Type B pancreatic cell (in vitro differentiated cells): ENCODE data around the gene SLC9A9. TPM values are rescaled to one million over a fixed set of nuclear protein-coding genes. Genes with fewer than 3 reads are reported as not detected.

ENCODE experiments used
- DNase-seq: peaks from one replicate; pipeline ENCODE4 v3.0.0; 2021; ENCODE audit warnings: mixed read lengths; ENCODE audit not compliant: unreplicated experiment; ENCODE audit errors: extremely low spot score
- H3K27ac Mint-ChIP-seq: 2 replicates; pipeline ENCODE4 v1.8.0; 2021; ENCODE audit warnings: mild to moderate bottlenecking, mixed read lengths
- H3K27me3 Mint-ChIP-seq: 2 replicates; pipeline ENCODE4 v1.8.0; 2021; ENCODE audit warnings: mixed read lengths
- H3K36me3 Mint-ChIP-seq: 2 replicates; pipeline ENCODE4 v1.8.0; 2021; ENCODE audit warnings: mixed read lengths
- H3K4me1 Mint-ChIP-seq: one replicate; pipeline ENCODE4 v1.8.0; 2021; ENCODE audit warnings: mixed read lengths; ENCODE audit not compliant: unreplicated experiment
- H3K4me3 Mint-ChIP-seq: 2 replicates; pipeline ENCODE4 v1.8.0; 2021; ENCODE audit warnings: mild to moderate bottlenecking, mixed read lengths
- H3K9me3 Mint-ChIP-seq: 2 replicates; pipeline ENCODE4 v1.8.0; 2021; ENCODE audit warnings: mixed read lengths
- total RNA-seq: library from RNA; stranded (reverse); gene quantifications from 2 replicates; pipeline ENCODE4 v1.2.1, GENCODE V29; 2021; ENCODE audit warnings: low replicate concordance
- TF ChIP-seq, protein P1 (sequence below): fragments of 200-600 bp; sonication (generic); conservative IDR thresholded peaks from 2 replicates; pipeline ENCODE4 v1.5.0; 2021; ENCODE audit warnings: antibody characterized with exemption, mild to moderate bottlenecking

SLC9A9 gene
- total RNA-seq, 1 donor from 2014 or later = 2.7 TPM

DNA sequence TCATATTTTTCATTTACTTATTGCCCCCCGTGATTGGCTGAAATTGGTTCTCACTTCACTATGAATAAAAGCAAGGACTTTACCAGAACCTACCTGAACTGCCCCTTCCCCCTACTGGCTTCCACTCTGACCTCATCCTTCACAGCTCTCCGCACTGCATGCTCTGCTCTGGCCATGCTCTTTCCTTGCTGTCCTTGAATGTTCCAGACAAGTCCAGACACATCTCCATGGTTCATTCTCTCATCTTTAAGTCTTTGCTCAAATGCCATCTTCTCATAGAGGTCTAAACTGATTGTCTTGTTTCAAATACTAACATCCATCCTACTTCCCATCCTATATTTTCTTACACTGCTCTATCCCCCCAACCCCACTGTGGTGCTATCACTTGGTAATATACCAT is 599.3 kb downstream of the SLC9A9 start:
- DNase-seq = no peak
- Mint-ChIP-seq H3K27me3 (no peaks in the 10 kb centered on the region), H3K27ac (no peak overlapping the region), H3K36me3 (no peaks in the 10 kb centered on the region), H3K4me3 (no peak overlapping the region), H3K4me1 (peaks cover 15% of the 10 kb centered on the region), H3K9me3 (peaks cover 5% of the 10 kb centered on the region)
- TF ChIP-seq, protein P1, sequence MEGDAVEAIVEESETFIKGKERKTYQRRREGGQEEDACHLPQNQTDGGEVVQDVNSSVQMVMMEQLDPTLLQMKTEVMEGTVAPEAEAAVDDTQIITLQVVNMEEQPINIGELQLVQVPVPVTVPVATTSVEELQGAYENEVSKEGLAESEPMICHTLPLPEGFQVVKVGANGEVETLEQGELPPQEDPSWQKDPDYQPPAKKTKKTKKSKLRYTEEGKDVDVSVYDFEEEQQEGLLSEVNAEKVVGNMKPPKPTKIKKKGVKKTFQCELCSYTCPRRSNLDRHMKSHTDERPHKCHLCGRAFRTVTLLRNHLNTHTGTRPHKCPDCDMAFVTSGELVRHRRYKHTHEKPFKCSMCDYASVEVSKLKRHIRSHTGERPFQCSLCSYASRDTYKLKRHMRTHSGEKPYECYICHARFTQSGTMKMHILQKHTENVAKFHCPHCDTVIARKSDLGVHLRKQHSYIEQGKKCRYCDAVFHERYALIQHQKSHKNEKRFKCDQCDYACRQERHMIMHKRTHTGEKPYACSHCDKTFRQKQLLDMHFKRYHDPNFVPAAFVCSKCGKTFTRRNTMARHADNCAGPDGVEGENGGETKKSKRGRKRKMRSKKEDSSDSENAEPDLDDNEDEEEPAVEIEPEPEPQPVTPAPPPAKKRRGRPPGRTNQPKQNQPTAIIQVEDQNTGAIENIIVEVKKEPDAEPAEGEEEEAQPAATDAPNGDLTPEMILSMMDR = no peak

DNA sequence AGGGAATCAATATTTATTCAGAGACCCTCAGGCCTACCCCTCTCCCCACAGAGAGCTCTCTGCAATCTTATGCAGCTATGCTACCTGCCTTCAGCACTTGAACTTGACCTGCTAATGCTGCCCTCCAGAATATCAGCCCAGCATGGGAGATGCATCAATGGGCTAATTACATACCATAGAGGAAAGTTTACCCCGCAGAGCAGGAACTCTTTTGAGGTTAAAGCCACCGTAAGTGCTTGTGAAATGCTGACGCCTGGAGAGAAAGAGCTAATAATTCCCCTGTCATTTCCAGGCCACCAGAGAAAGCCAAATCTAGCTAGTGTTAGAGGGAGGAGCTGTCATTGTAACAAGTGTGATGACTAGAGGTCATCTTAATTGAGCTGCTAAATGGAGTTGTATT is 601.2 kb downstream of the SLC9A9 start:
- H3K4me1 Mint-ChIP-seq = peaks cover 15% of the 10 kb centered on the region
- TF ChIP-seq, protein P1 = no peak
- H3K27me3 Mint-ChIP-seq = no peaks in the 10 kb centered on the region
- H3K9me3 Mint-ChIP-seq = peaks cover 5% of the 10 kb centered on the region
- no peak overlapping the region for H3K27ac Mint-ChIP-seq
- no peaks in the 10 kb centered on the region for H3K36me3 Mint-ChIP-seq
- DNase-seq = no peak
- H3K4me3 Mint-ChIP-seq = no peak overlapping the region

DNA sequence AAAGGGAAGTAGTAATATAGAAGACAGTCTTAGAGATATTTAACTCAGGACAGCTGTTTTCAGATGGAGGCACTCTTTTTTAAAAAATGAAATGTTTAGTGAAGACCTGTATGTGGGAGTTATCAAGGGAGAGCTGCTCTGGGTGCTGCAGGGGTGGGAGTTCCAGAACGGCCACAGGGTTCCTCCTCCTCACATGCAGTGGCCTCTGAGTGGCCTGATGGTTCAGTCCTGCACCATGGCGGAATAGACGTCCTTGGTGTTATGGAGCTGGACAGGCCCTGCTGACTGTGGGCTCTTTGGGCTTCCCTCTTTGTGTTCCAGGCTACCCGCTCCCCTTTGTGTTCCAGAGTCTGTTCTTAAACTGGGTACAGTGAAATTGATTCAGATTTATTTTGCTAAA is 602.6 kb downstream of the SLC9A9 start:
- Mint-ChIP-seq H3K27me3 (no peaks in the 10 kb centered on the region), H3K4me3 (no peak overlapping the region), H3K9me3 (peaks cover 5% of the 10 kb centered on the region), H3K36me3 (no peaks in the 10 kb centered on the region), H3K27ac (no peak overlapping the region), H3K4me1 (peaks cover 15% of the 10 kb centered on the region)
- TF ChIP-seq, protein P1 = no peak
- DNase-seq = no peak

DNA sequence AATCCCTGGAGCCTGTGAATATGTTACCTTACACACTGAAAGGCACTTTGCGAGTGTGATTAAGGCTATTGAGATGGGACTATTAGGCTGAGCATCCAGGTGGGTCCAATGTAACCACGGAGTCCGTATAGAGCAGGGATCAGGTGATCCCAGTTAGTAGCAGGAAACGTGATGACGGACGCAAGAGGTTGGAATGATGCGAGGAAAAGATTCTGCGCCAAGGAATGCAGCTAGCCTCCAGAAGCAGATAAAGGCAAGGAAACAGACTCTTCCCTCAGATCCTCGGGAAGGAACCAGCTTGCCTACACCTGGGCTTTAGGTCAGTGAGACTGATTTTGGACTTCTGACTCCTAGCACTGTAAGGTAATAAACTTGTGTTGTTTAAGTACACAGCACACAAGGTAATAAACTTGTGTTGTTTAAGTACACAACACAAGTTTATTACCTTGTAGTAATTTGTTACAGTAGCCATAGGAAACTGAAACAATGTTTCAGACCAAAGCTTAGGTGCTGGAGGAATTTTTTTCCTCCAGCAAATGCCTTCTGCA is 603.7 kb downstream of the SLC9A9 start:
- no peak overlapping the region for H3K27ac Mint-ChIP-seq
- TF ChIP-seq, protein P1 = no peak
- H3K27me3 Mint-ChIP-seq = no peaks in the 10 kb centered on the region
- DNase-seq = no peak
- H3K4me1 Mint-ChIP-seq = peaks cover 15% of the 10 kb centered on the region
- peaks cover 5% of the 10 kb centered on the region for H3K9me3 Mint-ChIP-seq
- no peak overlapping the region for H3K4me3 Mint-ChIP-seq
- no peaks in the 10 kb centered on the region for H3K36me3 Mint-ChIP-seq

DNA sequence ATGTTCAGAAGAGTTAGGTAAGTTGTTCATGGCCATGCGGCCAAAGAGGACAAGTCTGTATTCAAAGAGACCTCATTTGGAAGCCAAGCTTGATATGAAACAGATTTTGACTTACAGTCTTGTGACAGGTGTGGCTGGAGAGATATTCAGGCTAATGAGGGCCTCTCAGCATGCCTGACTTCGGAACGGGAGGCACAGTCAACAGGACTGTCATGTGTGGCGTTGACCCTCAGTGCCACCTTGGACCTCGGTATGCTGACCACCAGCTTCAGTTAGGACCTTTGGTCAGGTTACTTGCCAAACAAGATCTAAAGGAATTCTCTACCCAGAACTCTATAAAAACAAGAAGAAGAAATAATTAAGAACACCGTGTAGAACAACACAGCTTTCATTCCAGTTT is 604.6 kb downstream of the SLC9A9 start:
- TF ChIP-seq, protein P1 = no peak
- Mint-ChIP-seq H3K9me3 (peaks cover 6% of the 10 kb centered on the region), H3K27ac (no peak overlapping the region), H3K36me3 (no peaks in the 10 kb centered on the region), H3K4me3 (no peak overlapping the region), H3K27me3 (no peaks in the 10 kb centered on the region), H3K4me1 (peaks cover 18% of the 10 kb centered on the region)
- DNase-seq = no peak

DNA sequence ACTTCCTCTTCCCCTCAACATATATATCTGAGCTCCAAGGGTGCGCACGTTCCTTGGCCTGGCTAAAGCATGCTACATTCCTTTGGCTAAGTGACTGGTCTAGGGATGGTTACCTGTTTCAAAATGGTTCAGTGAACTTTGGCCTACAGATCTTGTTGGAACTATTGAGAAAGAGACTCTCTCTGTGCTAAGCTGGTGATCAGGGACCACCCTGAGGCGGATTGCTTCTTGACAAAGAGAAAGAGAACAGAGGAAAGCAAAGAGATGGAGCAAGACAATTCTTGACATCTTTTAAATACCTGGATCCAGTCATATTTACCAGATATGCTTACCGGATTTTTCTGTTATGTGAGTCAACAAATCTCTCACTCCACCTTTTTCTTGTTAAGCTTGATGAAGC is 605.6 kb downstream of the SLC9A9 start:
- H3K27me3 Mint-ChIP-seq = no peaks in the 10 kb centered on the region
- DNase-seq = no peak
- H3K4me1 Mint-ChIP-seq = peaks cover 24% of the 10 kb centered on the region
- TF ChIP-seq, protein P1 = no peak
- H3K4me3 Mint-ChIP-seq = no peak overlapping the region
- peaks cover 8% of the 10 kb centered on the region for H3K9me3 Mint-ChIP-seq
- no peaks in the 10 kb centered on the region for H3K36me3 Mint-ChIP-seq
- no peak overlapping the region for H3K27ac Mint-ChIP-seq
